H1 (cell line): ENCODE data around the gene GRM4. TPM values are rescaled to one million over a fixed set of nuclear protein-coding genes. Genes with fewer than 3 reads are reported as not detected.

ENCODE experiments used
- CTCF ChIA-PET: fragments of 300-600 bp; sonication (Branson Sonifier 250); formaldehyde crosslinking; loops from one replicate; lab custom pipeline; 2021; ENCODE audit not compliant: partially characterized antibody; lab: Charles Lee
- POLR2A ChIA-PET: fragments of 300-600 bp; sonication (Branson Sonifier 250); formaldehyde crosslinking; loops from one replicate; lab custom pipeline; 2021; ENCODE audit warnings: inconsistent platforms; ENCODE audit not compliant: partially characterized antibody; lab: Charles Lee
- DNase-seq, 2 experiments: peaks; one replicate each; pipeline versions ENCODE4 v3.0.0 to v3.0.0-alpha.2; 2010 to 2022; ENCODE audit warnings: low spot score in 2 of 2, low read depth in 1 of 2, mixed read lengths in 1 of 2
- FAIRE-seq: peaks from 2 replicates; lab custom pipeline; 2011; peaks lifted over from hg19 to GRCh38; lab: Jason Lieb, UNC
- H2AFZ ChIP-seq: 2 replicates; pipeline ENCODE4 v1.8.1; 2012; ENCODE audit warnings: low read length, inconsistent platforms
- H2AK5ac ChIP-seq: 2 replicates; pipeline ENCODE4 v1.6.1; 2013; ENCODE audit warnings: low read depth, low read length
- H2BK120ac ChIP-seq: replicated peaks from 2 replicates; pipeline ENCODE3; 2013; ENCODE audit warnings: low read depth, low read length, inconsistent platforms
- H2BK12ac ChIP-seq: 2 replicates; pipeline ENCODE4 v1.6.1; 2013; ENCODE audit warnings: low read depth, low read length
- H2BK15ac ChIP-seq: 2 replicates; pipeline ENCODE4 v1.6.1; 2013; ENCODE audit warnings: low read length
- H2BK20ac ChIP-seq: 2 replicates; pipeline ENCODE4 v1.6.1; 2013; ENCODE audit warnings: low read length
- H2BK5ac ChIP-seq: 2 replicates; pipeline ENCODE4 v1.6.1; 2013; ENCODE audit warnings: low read depth, low read length
- H3K14ac ChIP-seq: 2 replicates; pipeline ENCODE4 v1.6.1; 2013; ENCODE audit warnings: inconsistent platforms; ENCODE audit not compliant: insufficient read length
- H3K18ac ChIP-seq: 2 replicates; pipeline ENCODE4 v1.6.1; 2013; ENCODE audit warnings: low read length; ENCODE audit errors: extremely low read depth
- H3K23ac ChIP-seq: 2 replicates; pipeline ENCODE4 v1.6.1; 2013; ENCODE audit warnings: inconsistent platforms; ENCODE audit not compliant: insufficient read length
- H3K23me2 ChIP-seq: 2 replicates; pipeline ENCODE4 v1.6.1; 2013; ENCODE audit warnings: low read depth, low read length
- H3K27ac ChIP-seq: 2 replicates; pipeline ENCODE4 v1.6.1; 2011; ENCODE audit warnings: low read depth, low read length, inconsistent platforms
- H3K27me3 ChIP-seq, 4 experiments: replicated peaks in 1 of 4; 1 replicate in 1 of 4; 2 replicates in 3 of 4; pipeline versions ENCODE4 v1.6.1 to v1.8.1; 2011 to 2013; ENCODE audit warnings: low read length in 3 of 4, mild to moderate bottlenecking in 3 of 4, inconsistent platforms in 2 of 4, mixed read lengths in 2 of 4, moderate library complexity in 1 of 4; ENCODE audit not compliant: control insufficient read depth in 3 of 4, insufficient read depth in 3 of 4; ENCODE audit errors: extremely low read depth in 1 of 4
- H3K36me3 ChIP-seq, 4 experiments: 2 replicates each; pipeline versions ENCODE4 v1.6.1 to v1.8.1; 2011 to 2013; ENCODE audit warnings: mild to moderate bottlenecking in 4 of 4, low read length in 3 of 4, moderate library complexity in 2 of 4, control low read depth in 1 of 4, inconsistent platforms in 1 of 4; ENCODE audit not compliant: insufficient read depth in 4 of 4, control insufficient read depth in 2 of 4
- H3K4ac ChIP-seq: replicated peaks from 2 replicates; pipeline ENCODE3; 2013; ENCODE audit warnings: low read length, low read depth, mixed read lengths, inconsistent platforms; ENCODE audit not compliant: insufficient read length
- H3K4me1 ChIP-seq, 4 experiments: replicated peaks in 1 of 4; 1 replicate in 1 of 4; 2 replicates in 3 of 4; pipeline versions ENCODE4 v1.6.1 to v1.8.1; 2011 to 2013; ENCODE audit warnings: low read length in 3 of 4, inconsistent platforms in 2 of 4, mixed read lengths in 1 of 4; ENCODE audit not compliant: insufficient read depth in 4 of 4, control insufficient read depth in 3 of 4
- H3K4me2 ChIP-seq, 2 experiments: 2 replicates each; pipeline versions ENCODE4 v1.6.1 to v1.8.1; 2011 to 2013; ENCODE audit warnings: low read depth in 2 of 2, low read length in 2 of 2, control low read depth in 1 of 2, inconsistent platforms in 1 of 2, mild to moderate bottlenecking in 1 of 2; ENCODE audit not compliant: insufficient read depth in 1 of 2
- H3K4me3 ChIP-seq, 4 experiments: fragments of 200-600, 300-600 bp in 1 of 4; sonication (generic), shearing (Covaris generic), sonication (Bioruptor Twin) in 1 of 4; 2 replicates each; pipeline versions ENCODE4 v1.5.1 to v1.8.1; 2011 to 2016; ENCODE audit warnings: low read length in 4 of 4, low read depth in 3 of 4, control low read depth in 2 of 4, inconsistent platforms in 2 of 4, mild to moderate bottlenecking in 2 of 4, mixed read lengths in 1 of 4, moderate library complexity in 1 of 4; ENCODE audit not compliant: insufficient read depth in 2 of 4; ENCODE audit errors: extremely low read depth in 1 of 4
- H3K56ac ChIP-seq: replicated peaks from 2 replicates; pipeline ENCODE3; 2013; ENCODE audit warnings: low read depth, mild to moderate bottlenecking, mixed read lengths, low read length, inconsistent platforms; ENCODE audit not compliant: insufficient read length
- H3K79me1 ChIP-seq: 2 replicates; pipeline ENCODE4 v1.6.1; 2013; ENCODE audit warnings: low read depth, low read length, control low read depth
- H3K79me2 ChIP-seq, 2 experiments: 2 replicates each; pipeline versions ENCODE4 v1.6.1 to v1.8.1; 2012 to 2013; ENCODE audit warnings: low read length in 2 of 2, mild to moderate bottlenecking in 2 of 2, inconsistent platforms in 1 of 2; ENCODE audit not compliant: insufficient read depth in 2 of 2, control insufficient read depth in 1 of 2
- H3K9ac ChIP-seq, 4 experiments: replicated peaks in 1 of 4; 1 replicate in 1 of 4; 2 replicates in 3 of 4; pipeline versions ENCODE4 v1.6.1 to v1.8.1; 2011 to 2013; ENCODE audit warnings: low read depth in 3 of 4, low read length in 3 of 4, control low read depth in 2 of 4, mild to moderate bottlenecking in 2 of 4, moderate library complexity in 2 of 4, inconsistent platforms in 1 of 4; ENCODE audit errors: extremely low read depth in 1 of 4
- H3K9me3 ChIP-seq, 2 experiments: 2 replicates each; pipeline versions ENCODE4 v1.6.1 to v1.8.1; 2012 to 2013; ENCODE audit warnings: mild to moderate bottlenecking in 2 of 2, moderate library complexity in 2 of 2, control low read depth in 1 of 2, inconsistent platforms in 1 of 2, low read depth in 1 of 2, low read length in 1 of 2, mixed read lengths in 1 of 2; ENCODE audit not compliant: insufficient read depth in 2 of 2
- H4K20me1 ChIP-seq, 2 experiments: replicated peaks in 1 of 2; 2 replicates each; pipeline versions ENCODE3 to v1.8.1; 2011 to 2013; ENCODE audit warnings: inconsistent platforms in 2 of 2, low read length in 2 of 2, mild to moderate bottlenecking in 1 of 2; ENCODE audit not compliant: insufficient read depth in 2 of 2, control insufficient read depth in 1 of 2
- H4K5ac ChIP-seq: 2 replicates; pipeline ENCODE4 v1.6.1; 2013; ENCODE audit warnings: low read length, low read depth, mixed read lengths, inconsistent platforms; ENCODE audit not compliant: insufficient read length
- H4K8ac ChIP-seq: 2 replicates; pipeline ENCODE4 v1.8.0; 2013; ENCODE audit warnings: mild to moderate bottlenecking, moderate library complexity, low read length, inconsistent platforms; ENCODE audit not compliant: insufficient read depth; ENCODE audit errors: extremely low read depth
- H4K91ac ChIP-seq: replicated peaks from 2 replicates; pipeline ENCODE3; 2013; ENCODE audit warnings: low read length, mixed read lengths, inconsistent platforms; ENCODE audit not compliant: insufficient read length
- ASH2L ChIP-seq: fragments of 200-600, 300-600 bp; sonication (generic); IDR thresholded peaks from one replicate; pipeline ENCODE4 v1.7.1; 2017; ENCODE audit warnings: low read length
- POU5F1 ChIP-seq: IDR thresholded peaks from 2 replicates; pipeline ENCODE4 v1.6.1; 2011; ENCODE audit warnings: low read depth, mild to moderate bottlenecking, low read length, moderate library complexity
- TEAD4 ChIP-seq: IDR thresholded peaks from 2 replicates; pipeline ENCODE4 v1.6.1; 2012; ENCODE audit warnings: low read depth, low read length, inconsistent platforms, mixed read lengths
- WGBS, 2 experiments: shearing (Covaris generic) in 1 of 2; methylation state at CpG; one replicate each; pipeline versions ENCODE4 v1.1.6 to v1.1.7; 2013 to 2015; ENCODE audit warnings: low lambda C conversion rate in 2 of 2, mixed read lengths in 2 of 2, inconsistent platforms in 1 of 2, low coverage in 1 of 2, missing lambda C conversion rate in 1 of 2; ENCODE audit not compliant: insufficient replicate concordance in 2 of 2, insufficient coverage in 1 of 2, insufficient read length in 1 of 2; ENCODE audit errors: extremely low coverage in 1 of 2, missing lambda C conversion rate in 1 of 2; 5-methylcytosine and 5-hydroxymethylcytosine counted together
- polyA plus RNA-seq, 7 experiments: library from polyadenylated mRNA; depleted of rRNA in 3 of 7; stranded (reverse) in 5 of 7; unstranded in 2 of 7; fragments of >200 nt in 5 of 7; fragments of 200-250 nt in 2 of 7; gene quantifications; 1 replicate in 5 of 7; 2 replicates in 1 of 7; 4 replicates in 1 of 7; pipeline versions ENCODE4 v1.2.1 to v1.2.3, GENCODE V29; 2011 to 2013; ENCODE audit warnings: missing spikeins in 2 of 7, mixed read lengths in 2 of 7
- total RNA-seq: library from RNA; stranded (reverse); fragmentation: NEBNext Ultra II Directional; extraction: Animal tissue kit (Norgen Biotek cat#: 25700); gene quantifications from 2 replicates; pipeline ENCODE4 v1.2.1, GENCODE V29; 2021

Gene GRM4
- total and polyA plus RNA-seq, 2 of the 8 experiments (the other 6 are each of a cell fraction or from before 2014, with no cell fraction given): 19.6 to 21.5 TPM

GRCh38 chr6:34022250-34022872 is 123.5 kb downstream of the GRM4 start:
- H3K36me3 ChIP-seq: no peaks in the 10 kb centered on the region
- H2AFZ ChIP-seq: no peak overlapping the region
- H4K8ac ChIP-seq: peak overlapping the region; percentile 19
- H3K23ac ChIP-seq: no peak overlapping the region
- H3K23me2 ChIP-seq: no peaks in the 10 kb centered on the region; the same call in 1 of the 2 replicates
- no peaks in the 10 kb centered on the region for H3K79me2 ChIP-seq
- peaks cover 0 to 8% of the 10 kb centered on the region in 2 experiments; a peak in 2 of 4 replicates for H3K9me3 ChIP-seq
- no peak overlapping the region for H2BK5ac ChIP-seq
- no peak overlapping the region for H2BK12ac ChIP-seq
- no peak overlapping the region for H2BK120ac ChIP-seq
- H3K56ac ChIP-seq: peak overlapping the region; percentile 22
- no peak overlapping the region for H3K14ac ChIP-seq
- TF ChIP-seq TEAD4: no peak
- TF ChIP-seq POU5F1: no peak
- TF ChIP-seq ASH2L: no peak
- TF ChIP-seq, all 59 proteins: peak for 0
- ChIA-PET CTCF (interaction anchor here (0.7 to 16.1 kb wide), 5 partner anchors 9 to 132 kb away, joined by 3 to 234 read pairs (median 4); no protein-coding TSS in a partner anchor), POLR2A (interaction anchor here (1.1 kb wide), 1 partner anchor 46 kb away, joined by 3 read pairs; no protein-coding TSS in a partner anchor)
- Histone ChIP-seq H3K18ac (no peak overlapping the region), H2BK15ac (no peak overlapping the region), H4K91ac (no peak overlapping the region), H3K27me3 (peaks cover 0 to 2% (median 0%) of the 10 kb centered on the region in 4 experiments; a peak in 3 of 7 replicates), H3K27ac (no peak overlapping the region), H4K5ac (no peak overlapping the region), H2AK5ac (no peak overlapping the region), H3K4ac (no peak overlapping the region), H4K20me1 (peaks cover 0 to 1% of the 10 kb centered on the region in 2 experiments), H3K79me1 (no peaks in the 10 kb centered on the region), H3K4me2 (no peak overlapping the region), H3K4me3 (no peak overlapping the region), H3K9ac (no peak overlapping the region), H2BK20ac (peak overlapping the region; percentile 32; the same call in 1 of the 2 replicates), H3K4me1 (no peaks in the 10 kb centered on the region; a peak in 1 of 7 replicates)
- 89% methylated on average over 22 of the region's 22 CpGs; no CpG with 5 or more reads in 1 of the 2 experiments for WGBS, 2 experiments
- FAIRE-seq (no peak), DNase-seq (no peak)
